ENCODE data around the gene USP12.
"Not testable (repeated sequence)": the region's sequence is repeated elsewhere in the genome, so short reads cannot be mapped to it uniquely, and the experiment has no call there.

Gene USP12

GRCh38 chr13:27128825-27129627 lies 42.6 kb downstream of the USP12 start:
- no peak overlapping the region for H3K4me3 ChIP-seq (ENCODE audit: low read depth, low read length)
- no peak for TF ChIP-seq CTCF (IDR thresholded peaks at IDR 0.05; ENCODE audit: low read depth, low read length)

- TF ChIP-seq CTCF (IDR thresholded peaks at IDR 0.05; ENCODE audit: low read depth, low read length), result no peak
Measured at GRCh38 chr13:27126859-27127258, 44.8 kb downstream of the USP12 start.

GRCh38 chr13:27125357-27126282 lies 46.0 kb downstream of the USP12 start:
- no peak overlapping the region for H3K4me3 ChIP-seq (ENCODE audit: low read depth, low read length)
- no peak for TF ChIP-seq CTCF (IDR thresholded peaks at IDR 0.05; ENCODE audit: low read depth, low read length)

More at GRCh38 chr13:27126859-27127258, 44.8 kb downstream of the USP12 start:
- H3K4me3 ChIP-seq (ENCODE audit: low read depth, low read length), result no peak overlapping the region

- no peak overlapping the region for H3K4me3 ChIP-seq (ENCODE audit: low read depth, low read length)
- TF ChIP-seq CTCF (IDR thresholded peaks at IDR 0.05; ENCODE audit: low read depth, low read length), result no peak
Measured at GRCh38 chr13:27124571-27124970, 47.0 kb downstream of the USP12 start.

GRCh38 chr13:27123445-27123844 lies 48.2 kb downstream of the USP12 start:
- H3K4me3 ChIP-seq (ENCODE audit: low read depth, low read length), result not testable (repeated sequence)

GRCh38 chr13:27122036-27122435 lies 49.6 kb downstream of the USP12 start:
- no peak for TF ChIP-seq CTCF (IDR thresholded peaks at IDR 0.05; ENCODE audit: low read depth, low read length)
- no peak overlapping the region for H3K4me3 ChIP-seq (ENCODE audit: low read depth, low read length)

- no peak overlapping the region for H3K4me3 ChIP-seq (ENCODE audit: low read depth, low read length)
- no peak for TF ChIP-seq CTCF (IDR thresholded peaks at IDR 0.05; ENCODE audit: low read depth, low read length)
Measured at GRCh38 chr13:27120811-27121210, 50.8 kb downstream of the USP12 start.

Data from WI38 (cell line).